ENCODE data around the gene IFNA1.
"Not testable (repeated sequence)": the region's sequence is repeated elsewhere in the genome, so short reads cannot be mapped to it uniquely, and the experiment has no call there.

IFNA1 gene

DNA sequence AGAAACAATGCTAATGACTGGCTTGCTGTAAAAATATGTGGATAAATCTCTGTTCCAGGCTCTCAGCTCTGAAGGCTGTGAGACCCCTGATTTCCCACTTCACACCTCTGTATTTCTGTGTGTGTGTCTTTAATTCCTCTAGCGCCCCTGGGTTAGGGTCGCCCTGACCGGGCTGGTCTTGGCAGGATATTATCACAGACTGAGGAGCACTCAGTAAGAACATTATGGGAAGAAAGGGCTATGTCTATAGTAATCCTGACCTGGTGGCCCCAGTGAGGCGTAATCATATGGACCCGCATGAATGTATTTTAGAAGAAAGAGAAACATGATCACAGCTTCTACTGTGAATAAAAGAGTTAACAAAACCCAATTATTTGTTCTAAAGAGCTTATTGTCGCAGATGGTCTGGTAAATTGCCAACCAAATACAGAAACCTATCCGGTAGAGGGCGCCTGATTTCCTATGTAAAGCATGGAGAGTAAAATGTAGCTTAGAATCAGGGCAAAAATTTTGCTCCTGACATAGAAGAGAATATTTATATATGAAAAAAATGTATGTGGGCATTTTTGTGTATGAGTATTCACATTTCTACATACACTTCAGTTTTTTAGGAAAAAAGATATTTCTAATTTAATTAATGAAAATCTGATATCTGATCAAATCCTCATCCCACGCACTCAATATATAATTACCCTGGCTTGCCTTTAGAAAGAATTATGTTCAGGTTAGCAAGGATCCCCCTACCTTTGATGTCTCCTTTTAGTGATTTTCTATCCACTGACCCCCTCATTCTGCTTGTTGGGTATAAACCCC is 5.8 kb upstream of the IFNA1 start:
- DNase-seq (ENCODE audit: low spot score) = no peak
- Histone ChIP-seq H3K27me3 (ENCODE audit: insufficient read depth, poor library complexity, severe bottlenecking) (peaks cover 5% of the 10 kb centered on the region), H3K9me3 (ENCODE audit: severe bottlenecking) (no peaks in the 10 kb centered on the region), H3K27ac (ENCODE audit: poor library complexity, severe bottlenecking) (no peak overlapping the region), H3K4me3 (ENCODE audit: severe bottlenecking) (no peak overlapping the region), H3K36me3 (ENCODE audit: low read depth) (no peaks in the 10 kb centered on the region), H3K4me1 (ENCODE audit: insufficient read depth, poor library complexity, severe bottlenecking) (no peaks in the 10 kb centered on the region)
- ATAC-seq (ENCODE audit: low read depth) = 0 out of 3 replicates have a peak, but pooled peaks have one; percentile 48
- TF ChIP-seq, protein P1, sequence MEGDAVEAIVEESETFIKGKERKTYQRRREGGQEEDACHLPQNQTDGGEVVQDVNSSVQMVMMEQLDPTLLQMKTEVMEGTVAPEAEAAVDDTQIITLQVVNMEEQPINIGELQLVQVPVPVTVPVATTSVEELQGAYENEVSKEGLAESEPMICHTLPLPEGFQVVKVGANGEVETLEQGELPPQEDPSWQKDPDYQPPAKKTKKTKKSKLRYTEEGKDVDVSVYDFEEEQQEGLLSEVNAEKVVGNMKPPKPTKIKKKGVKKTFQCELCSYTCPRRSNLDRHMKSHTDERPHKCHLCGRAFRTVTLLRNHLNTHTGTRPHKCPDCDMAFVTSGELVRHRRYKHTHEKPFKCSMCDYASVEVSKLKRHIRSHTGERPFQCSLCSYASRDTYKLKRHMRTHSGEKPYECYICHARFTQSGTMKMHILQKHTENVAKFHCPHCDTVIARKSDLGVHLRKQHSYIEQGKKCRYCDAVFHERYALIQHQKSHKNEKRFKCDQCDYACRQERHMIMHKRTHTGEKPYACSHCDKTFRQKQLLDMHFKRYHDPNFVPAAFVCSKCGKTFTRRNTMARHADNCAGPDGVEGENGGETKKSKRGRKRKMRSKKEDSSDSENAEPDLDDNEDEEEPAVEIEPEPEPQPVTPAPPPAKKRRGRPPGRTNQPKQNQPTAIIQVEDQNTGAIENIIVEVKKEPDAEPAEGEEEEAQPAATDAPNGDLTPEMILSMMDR (IDR thresholded peaks at IDR 0.05; ENCODE audit: poor library complexity, severe bottlenecking) = peak; percentile 87

DNA sequence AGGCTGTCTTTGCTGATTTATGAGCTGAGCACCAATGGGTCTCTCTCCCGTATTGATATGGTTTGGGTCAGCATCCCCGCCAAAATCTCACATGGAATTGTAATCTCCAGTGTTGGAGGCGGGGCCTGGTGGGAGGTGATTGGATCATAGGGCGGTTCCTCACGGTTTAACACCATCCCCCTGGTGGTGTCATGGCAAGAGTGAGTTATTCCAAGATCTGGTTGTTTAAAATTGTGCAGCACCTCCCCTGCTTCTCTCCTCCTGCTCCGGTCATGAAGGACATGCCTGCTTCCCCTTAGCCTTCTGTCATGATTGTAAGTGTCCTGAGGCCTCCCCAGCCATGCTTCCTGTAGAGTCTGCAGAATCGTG is 5.2 kb upstream of the IFNA1 start:
- H3K27ac ChIP-seq (ENCODE audit: poor library complexity, severe bottlenecking); H3K27me3 ChIP-seq (ENCODE audit: insufficient read depth, poor library complexity, severe bottlenecking); H3K4me3 ChIP-seq (ENCODE audit: severe bottlenecking); H3K9me3 ChIP-seq (ENCODE audit: severe bottlenecking); H3K4me1 ChIP-seq (ENCODE audit: insufficient read depth, poor library complexity, severe bottlenecking); DNase-seq (ENCODE audit: low spot score); H3K36me3 ChIP-seq (ENCODE audit: low read depth); ATAC-seq (ENCODE audit: low read depth): not testable (repeated sequence)

DNA sequence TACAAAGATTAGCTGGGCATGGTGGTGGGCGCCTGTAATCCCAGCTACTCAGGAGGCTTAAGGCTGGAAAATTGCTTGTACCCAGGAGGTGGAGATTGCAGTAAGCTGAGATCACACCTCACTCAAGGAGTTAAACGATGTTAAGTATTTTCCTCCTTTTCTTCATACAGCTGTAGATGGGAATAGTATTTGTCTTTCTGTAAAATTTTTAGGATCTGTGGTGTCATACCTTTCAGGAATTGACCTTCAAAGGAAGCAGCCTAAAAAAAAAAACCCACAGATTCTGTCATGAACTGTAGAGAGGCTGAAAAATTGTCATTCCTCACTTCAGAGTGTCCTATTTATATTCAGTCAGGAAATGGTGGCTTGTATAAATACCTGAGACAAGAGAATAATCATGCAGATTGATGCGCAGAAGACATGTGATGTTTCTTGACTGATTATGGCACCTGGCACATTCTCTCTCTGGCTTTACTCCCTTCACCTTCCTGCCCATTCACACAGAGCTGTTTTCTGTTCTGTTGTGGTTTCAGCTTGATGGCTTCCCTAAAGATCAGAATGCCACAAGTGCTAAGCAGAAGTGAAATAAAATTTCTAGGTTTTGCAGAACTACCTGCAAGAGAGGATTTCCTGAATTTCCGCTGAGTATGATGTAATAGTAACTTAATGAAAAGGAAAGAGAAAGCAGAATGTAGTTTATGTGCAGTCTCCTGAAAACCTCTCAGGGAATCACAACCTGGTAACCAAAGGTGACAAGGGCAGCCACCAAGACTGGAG is 3.8 kb downstream of the IFNA1 start:
- no peaks in the 10 kb centered on the region for H3K9me3 ChIP-seq (ENCODE audit: severe bottlenecking)
- TF ChIP-seq, protein P1 (IDR thresholded peaks at IDR 0.05; ENCODE audit: poor library complexity, severe bottlenecking) = no peak
- no peaks in the 10 kb centered on the region for H3K4me1 ChIP-seq (ENCODE audit: insufficient read depth, poor library complexity, severe bottlenecking)
- H3K4me3 ChIP-seq (ENCODE audit: severe bottlenecking) = no peak overlapping the region
- no peaks in the 10 kb centered on the region for H3K36me3 ChIP-seq (ENCODE audit: low read depth)
- H3K27me3 ChIP-seq (ENCODE audit: insufficient read depth, poor library complexity, severe bottlenecking) = no peaks in the 10 kb centered on the region
- no peak for ATAC-seq (ENCODE audit: low read depth)
- no peak overlapping the region for H3K27ac ChIP-seq (ENCODE audit: poor library complexity, severe bottlenecking)
- DNase-seq (ENCODE audit: low spot score) = no peak

DNA sequence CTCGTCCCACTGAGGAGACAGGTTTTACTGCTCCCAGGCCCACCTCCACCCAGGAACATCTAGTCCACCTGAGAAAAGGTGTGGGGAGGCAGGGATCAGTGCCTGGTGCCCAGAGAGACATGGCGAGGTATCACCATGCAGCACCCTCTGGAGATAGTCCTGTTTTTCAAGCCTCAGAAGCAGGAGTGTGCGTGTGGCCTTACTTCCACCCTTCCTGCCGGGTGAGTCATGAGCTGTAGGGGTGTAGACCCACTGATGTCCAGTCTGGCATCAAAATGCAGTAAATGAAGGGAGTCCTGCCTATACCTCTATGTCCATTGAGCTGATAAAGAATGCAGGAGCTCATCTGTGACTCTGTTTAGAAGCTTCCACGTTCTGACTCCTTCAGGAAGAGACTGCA is 9.1 kb downstream of the IFNA1 start:
- not testable (repeated sequence) for DNase-seq (ENCODE audit: low spot score); H3K9me3 ChIP-seq (ENCODE audit: severe bottlenecking); H3K27me3 ChIP-seq (ENCODE audit: insufficient read depth, poor library complexity, severe bottlenecking); H3K27ac ChIP-seq (ENCODE audit: poor library complexity, severe bottlenecking); H3K4me1 ChIP-seq (ENCODE audit: insufficient read depth, poor library complexity, severe bottlenecking); H3K4me3 ChIP-seq (ENCODE audit: severe bottlenecking); H3K36me3 ChIP-seq (ENCODE audit: low read depth)
- ATAC-seq (ENCODE audit: low read depth) = peak; percentile 42; the same call in 2 of the 3 replicates

DNA sequence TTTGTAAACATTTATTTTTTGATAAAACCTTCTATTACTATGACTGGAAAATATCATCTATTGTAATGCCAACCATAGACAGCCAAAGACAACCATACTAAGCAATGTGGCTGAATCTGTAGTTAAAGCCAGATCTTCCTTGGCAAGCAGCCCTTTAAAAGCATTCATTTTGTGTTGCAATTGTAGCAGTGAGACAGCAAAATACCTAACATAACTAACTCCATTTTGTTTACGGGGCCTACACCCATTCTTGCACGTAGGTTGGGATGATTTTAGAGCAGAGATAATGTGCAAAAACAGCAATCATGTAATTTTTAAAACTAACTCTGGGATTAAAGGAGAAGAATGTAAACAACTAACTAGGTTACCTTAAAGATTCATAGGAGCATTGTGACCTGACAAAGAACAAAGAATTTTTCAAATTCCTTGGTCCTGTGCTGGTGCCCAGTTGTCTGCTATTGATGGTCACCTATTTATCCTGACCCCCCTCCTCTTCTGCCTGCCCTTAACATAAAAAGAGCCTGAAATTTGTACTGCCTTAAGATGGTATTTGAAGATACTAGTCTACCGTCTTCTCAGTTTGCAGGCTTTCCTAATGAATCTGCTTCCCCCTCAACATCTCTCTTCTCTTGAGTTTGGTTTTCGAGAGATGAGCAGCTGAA is 10.6 kb downstream of the IFNA1 start:
- DNase-seq (ENCODE audit: low spot score) = no peak
- Histone ChIP-seq H3K4me1 (ENCODE audit: insufficient read depth, poor library complexity, severe bottlenecking) (peaks cover 5% of the 10 kb centered on the region), H3K36me3 (ENCODE audit: low read depth) (peaks cover 11% of the 10 kb centered on the region), H3K4me3 (ENCODE audit: severe bottlenecking) (no peak overlapping the region), H3K27me3 (ENCODE audit: insufficient read depth, poor library complexity, severe bottlenecking) (no peaks in the 10 kb centered on the region), H3K9me3 (ENCODE audit: severe bottlenecking) (no peaks in the 10 kb centered on the region), H3K27ac (ENCODE audit: poor library complexity, severe bottlenecking) (no peak overlapping the region)
- no peak for ATAC-seq (ENCODE audit: low read depth)
- TF ChIP-seq, protein P1 (IDR thresholded peaks at IDR 0.05; ENCODE audit: poor library complexity, severe bottlenecking) = no peak
